Effector CD4-positive, alpha-beta T cell (primary cell): ENCODE results near the gene LGALS7.

ENCODE experiments used
- DNase-seq: peaks from one replicate; pipeline ENCODE4 v3.0.0-alpha.2; 2020

LGALS7 gene

GRCh38 chr19:38737921-38738737, 35.2 kb downstream of the LGALS7 start:
- DNase-seq, result no peak

DNA sequence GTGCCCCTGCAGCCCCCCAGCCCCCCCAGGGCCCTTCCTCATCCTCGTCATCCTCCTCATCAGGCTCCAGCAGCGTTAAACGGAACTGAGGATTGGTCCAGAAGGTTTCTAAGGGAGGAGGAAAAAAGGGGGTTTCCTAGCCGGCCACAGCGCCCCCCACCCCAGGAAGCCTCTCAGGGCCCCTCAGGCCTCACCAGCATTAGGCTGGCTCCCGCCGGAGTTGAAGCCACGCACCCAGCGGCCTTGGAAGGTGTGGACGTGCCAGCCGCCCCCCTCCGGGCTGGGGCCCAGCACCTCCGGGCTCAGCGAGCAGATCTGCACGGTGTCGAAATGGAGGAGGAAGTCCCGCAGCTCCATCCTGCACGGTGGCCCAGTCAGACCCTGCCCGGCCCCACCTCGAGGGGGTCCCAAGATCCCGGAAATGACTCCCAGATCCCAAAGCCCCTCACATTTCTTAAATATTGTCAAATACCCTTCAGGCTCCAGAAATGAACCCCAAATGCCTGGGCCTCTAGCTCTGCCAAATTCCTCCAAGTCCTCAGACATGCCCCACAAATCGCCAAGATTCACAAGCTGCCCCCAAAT, 35.9 kb downstream of the LGALS7 start:
- DNase-seq, result no peak

- peak; percentile 51 for DNase-seq
Measured at GRCh38 chr19:38736413-38737280, 36.7 kb downstream of the LGALS7 start.

DNA sequence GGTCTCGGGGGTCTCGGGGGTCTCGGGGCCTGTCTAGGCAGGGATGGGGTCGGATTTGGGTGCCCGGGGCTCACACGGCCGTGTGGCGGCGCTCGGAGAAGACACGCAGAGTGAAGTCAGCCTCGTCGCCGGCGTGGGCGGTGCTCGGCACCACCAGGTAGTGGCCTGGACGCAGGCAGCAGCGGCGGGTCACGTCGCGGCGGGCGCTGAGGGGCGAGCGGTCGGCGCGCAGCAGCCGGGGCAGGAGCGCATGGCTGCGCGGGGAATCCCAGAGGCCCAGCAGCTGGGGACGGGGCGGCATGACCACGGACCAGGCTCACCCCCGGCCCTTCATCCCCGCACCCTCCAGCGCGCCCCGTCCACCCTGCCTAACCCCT, 37.3 kb downstream of the LGALS7 start:
- peak; percentile 54 for DNase-seq

GRCh38 chr19:38735257-38735686, 38.0 kb downstream of the LGALS7 start:
- DNase-seq, result peak; percentile 44

DNA sequence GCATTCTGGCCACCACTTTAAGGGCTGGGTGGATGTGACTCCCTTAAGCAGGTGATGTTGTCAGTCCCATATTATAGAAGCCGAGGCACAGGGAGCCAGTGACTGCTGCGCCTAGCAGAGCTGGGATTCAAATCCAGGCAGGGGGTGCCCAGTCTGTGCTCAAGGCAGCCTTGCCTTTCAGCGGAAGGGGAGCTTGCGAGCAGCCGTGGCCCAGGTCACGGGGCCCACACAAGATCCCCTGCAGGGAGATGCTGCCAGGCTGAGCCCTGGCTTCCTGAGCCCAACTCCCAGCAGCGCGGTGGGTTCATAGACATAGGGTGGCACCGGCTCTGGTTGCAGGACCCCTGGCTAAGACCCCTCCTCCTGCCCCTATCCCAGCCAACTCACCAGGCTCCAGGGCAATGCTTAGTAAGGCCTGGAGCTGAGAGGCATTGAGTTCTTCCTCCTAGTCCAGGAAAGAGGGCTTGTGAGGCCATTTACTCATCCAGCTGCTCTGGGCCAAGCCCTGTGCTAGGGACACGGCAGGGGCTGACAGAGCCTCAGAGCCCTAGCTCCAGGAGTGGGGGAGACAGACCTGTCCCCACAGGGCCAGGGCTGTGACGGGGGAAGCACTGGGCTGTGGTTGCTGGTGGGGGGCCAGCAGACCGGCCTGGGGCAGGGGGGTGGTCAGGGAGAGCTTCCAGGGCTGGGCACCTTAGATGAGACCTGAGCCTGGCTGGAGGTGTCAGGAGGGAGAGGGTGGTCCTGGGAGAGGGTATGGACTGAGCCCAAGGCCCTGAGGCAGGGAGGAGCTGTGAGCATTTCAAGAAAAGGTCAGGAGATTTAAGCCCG, 38.7 kb downstream of the LGALS7 start:
- DNase-seq, result no peak

DNA sequence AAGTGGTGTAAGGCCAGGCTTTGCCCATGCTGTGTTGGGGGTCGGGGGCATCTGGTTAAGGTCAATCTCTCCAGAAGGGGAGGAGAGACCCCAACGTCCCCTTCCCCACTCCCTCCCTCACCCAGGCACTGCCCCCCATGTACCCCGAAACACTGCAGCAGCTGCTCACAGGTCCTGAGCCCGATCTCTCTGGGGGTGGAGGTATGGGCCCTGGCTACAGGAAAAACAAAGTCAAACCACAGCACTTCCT, 39.2 kb downstream of the LGALS7 start:
- no peak for DNase-seq

DNA sequence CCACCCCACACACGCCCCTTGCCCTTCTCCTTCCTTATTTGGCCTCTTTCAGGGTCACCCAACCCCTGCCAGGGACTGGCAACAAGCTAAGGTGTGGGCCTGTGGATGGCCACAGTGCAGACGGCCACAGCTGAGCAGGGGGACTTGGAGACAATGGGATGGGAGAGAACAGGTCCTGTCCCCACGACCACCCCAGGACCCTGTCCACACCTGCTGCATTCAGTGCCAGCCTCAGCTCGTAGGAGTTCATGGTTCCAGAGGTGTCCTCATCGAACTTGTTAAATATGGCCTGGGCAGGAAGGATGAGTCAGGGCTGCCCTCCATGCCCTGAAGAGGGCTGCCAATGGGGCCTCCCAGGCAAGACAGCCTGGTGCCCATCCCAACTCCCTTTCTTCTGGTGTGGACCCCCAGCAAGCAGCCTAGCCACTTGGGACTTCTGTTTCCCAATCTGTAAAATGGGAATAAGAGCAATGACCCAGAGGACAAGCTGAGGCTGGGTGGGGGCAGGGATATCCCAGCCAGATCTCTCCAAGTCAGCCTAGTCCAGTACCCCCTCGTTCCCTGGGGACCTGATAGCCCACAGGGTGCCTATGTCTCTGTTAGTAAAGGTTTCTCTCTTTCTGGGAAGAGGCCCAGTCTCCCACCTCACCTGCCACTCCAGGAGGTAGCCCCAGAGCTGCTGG, 39.7 kb downstream of the LGALS7 start:
- no peak for DNase-seq

DNA sequence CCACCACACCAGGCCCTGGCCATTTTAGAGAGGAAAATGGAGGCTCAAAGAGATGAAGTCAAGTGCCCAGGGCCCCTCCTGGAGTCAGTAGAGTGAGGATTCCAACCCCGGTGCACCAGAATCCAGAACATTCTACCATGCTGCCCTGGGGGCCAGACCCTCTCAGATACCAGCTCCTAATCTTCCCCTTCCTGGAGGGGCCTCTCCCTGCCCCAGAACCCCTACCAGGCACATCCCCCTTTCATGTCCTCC, 40.1 kb downstream of the LGALS7 start:
- no peak for DNase-seq

DNA sequence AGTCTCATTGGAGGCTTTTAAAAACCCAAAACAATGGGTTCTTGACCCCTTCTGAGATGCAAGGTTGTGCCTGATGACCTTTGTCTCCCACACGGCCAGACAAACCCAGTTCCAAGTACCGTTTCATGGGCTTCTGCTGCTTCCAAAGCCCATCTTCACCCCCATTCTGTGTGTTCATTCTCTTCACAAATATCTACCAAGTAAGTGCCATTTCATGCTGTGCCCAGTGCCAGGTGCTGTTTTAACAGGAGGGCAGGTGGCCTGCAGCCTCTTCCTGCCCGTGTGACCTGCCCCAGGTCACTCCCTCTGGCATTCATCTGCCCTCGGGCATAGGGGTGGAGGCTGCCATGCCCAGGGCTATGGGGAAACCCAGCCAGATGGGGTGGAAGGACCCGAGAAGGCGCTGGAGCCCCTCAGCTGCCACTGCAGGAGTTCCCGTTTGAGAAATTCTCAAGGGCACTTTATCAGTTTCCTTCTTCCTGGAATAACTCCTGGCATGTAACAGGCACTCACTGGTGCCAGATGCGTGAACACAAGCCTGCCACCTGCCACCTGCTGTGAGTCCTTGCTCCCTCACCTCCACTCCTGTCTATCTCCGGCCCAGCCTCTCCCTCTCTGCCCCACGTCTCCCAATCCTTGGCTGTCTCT, 41.5 kb downstream of the LGALS7 start:
- DNase-seq, result no peak

- DNase-seq, result no peak
Measured at GRCh38 chr19:38730731-38731589, 42.4 kb downstream of the LGALS7 start.

DNA sequence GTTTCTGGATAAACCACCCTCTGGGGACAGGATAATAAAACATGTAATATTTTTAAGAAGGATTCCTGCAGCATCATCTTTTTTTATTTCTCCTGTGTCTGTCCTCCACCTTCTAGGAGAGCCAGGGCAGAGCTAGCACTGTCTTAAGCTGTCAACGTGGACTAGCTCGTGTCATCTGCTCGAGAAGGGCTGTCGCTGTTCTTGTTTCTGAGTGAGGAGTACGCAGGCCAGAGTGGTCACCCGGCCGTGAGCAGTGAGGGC, 42.9 kb downstream of the LGALS7 start:
- DNase-seq, result no peak

- DNase-seq, result peak; percentile 70
Measured at GRCh38 chr19:38729653-38730469, 43.5 kb downstream of the LGALS7 start.

GRCh38 chr19:38728752-38729541, 44.4 kb downstream of the LGALS7 start:
- no peak for DNase-seq

DNA sequence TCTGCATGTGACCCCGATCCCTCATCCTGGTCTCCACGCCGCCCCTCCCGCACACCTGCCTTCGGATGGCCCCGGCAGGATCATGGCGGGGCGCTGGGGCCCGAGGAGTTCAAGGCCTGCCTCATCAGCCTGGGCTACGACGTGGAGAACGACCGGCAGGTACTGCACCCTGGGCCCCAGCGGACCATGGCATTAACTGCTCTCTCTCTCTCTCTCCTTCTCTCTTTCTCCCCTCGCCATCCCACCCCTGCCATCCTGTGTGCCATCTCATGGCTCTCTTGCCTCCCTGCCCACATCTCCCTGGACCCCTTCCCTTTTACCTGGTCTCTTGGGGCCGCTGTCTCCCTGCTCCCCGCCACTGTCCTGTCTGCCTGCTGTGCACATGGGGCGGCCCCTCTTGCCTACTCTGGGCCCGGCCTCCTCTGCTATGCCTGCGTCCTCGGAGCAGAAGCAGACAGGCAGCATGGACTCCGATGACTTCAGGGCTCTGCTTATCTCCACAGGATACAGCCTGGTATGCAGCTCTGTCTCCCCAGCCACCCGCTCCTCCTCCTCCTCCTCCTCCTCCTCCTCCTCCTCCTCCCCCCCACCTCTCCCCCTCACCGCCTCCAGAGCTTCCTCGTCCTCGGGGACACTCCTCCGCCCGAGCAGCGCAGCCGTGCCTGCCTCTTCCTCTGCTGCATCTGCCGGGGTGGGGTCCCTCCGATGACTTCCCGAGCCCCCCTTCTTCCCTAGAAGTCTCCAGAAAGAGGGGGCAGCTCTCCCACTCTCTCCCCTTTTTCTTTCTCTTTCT, 45.3 kb downstream of the LGALS7 start:
- DNase-seq, result no peak

DNA sequence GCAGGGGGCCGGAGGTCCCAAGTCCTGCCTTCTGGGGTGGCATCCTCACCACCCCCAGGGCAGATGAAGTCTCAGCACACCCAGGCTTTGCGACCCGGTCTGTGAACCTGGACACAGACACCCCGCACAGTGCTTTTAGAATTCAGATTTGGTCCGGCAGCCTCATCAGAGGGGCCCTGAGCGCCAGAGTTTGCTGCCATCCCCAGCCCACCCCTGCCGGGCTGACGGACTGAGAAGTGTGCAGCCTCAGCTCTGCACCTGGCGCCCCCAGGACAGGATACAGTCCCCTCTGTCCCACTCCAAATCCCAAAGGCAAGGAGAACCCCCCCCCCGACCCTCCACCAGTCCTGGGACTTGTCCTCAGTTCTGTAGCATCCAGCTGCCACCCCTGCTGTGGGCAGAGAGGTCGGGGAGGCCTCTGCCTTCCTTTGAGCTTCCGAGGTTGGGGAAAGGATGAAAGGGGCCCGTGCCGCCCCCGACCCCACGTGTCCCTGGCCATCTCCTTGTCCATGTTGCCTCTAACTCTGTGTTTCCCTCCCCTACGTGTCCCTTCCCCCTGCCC, 45.9 kb downstream of the LGALS7 start:
- no peak for DNase-seq

- no peak for DNase-seq
Measured at GRCh38 chr19:38726761-38727301, 46.5 kb downstream of the LGALS7 start.

DNA sequence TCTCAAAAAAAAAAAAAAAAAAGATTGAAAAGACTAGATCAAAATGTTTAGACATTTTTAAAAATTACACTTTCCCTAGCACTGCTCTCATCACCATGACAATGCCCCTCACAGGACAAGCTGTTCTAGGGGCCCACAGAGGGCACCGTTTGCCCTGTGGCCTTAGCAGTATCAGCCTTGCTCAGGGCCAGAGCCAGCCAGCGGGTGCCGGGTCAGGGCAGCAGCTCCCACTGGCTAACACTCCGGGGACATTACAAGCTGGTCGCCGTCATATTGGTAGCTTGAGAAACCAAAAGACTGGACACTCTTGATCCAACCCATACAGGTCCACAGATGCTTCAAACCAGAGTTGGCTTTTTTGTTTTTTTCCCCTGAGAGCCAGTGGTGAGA, 47.0 kb downstream of the LGALS7 start:
- DNase-seq, result no peak
